Measurements from ENCODE around the gene CCL15. TPM values are rescaled to one million over a fixed set of nuclear protein-coding genes. Genes with fewer than 3 reads are reported as not detected.
"Not testable (repeated sequence)": the region's sequence is repeated elsewhere in the genome, so short reads cannot be mapped to it uniquely, and the experiment has no call there.

CCL15 gene
- total and polyA plus RNA-seq, 2 donors from 2014 or later: 0.82 to 22.2 TPM

DNA sequence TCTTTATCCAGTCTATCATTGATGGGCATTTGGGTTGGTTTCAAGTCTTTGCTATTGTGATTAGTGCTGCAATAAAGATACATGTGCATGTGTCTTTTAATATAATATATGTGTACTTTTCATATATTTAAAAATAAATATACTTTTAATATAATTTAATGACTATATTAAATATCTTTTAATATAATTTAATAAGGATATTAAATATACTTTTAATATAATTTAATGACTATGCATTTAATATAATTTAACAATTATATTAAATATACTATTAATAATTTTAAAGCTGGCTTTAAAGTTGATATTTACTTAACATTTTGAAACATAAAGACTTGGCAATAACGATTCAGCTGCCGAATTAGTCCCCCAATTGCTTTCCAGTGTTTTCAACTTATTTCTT, 15.2 kb upstream of the CCL15 start:
- H3K9ac ChIP-seq (ENCODE audit: low read length in 3 of 3): no peak overlapping the region
- H3K4me3 ChIP-seq (ENCODE audit: low read length in 3 of 3): no peak overlapping the region
- intact Hi-C loops (cut with DNase I): no loop called here
- TF ChIP-seq, protein P1, sequence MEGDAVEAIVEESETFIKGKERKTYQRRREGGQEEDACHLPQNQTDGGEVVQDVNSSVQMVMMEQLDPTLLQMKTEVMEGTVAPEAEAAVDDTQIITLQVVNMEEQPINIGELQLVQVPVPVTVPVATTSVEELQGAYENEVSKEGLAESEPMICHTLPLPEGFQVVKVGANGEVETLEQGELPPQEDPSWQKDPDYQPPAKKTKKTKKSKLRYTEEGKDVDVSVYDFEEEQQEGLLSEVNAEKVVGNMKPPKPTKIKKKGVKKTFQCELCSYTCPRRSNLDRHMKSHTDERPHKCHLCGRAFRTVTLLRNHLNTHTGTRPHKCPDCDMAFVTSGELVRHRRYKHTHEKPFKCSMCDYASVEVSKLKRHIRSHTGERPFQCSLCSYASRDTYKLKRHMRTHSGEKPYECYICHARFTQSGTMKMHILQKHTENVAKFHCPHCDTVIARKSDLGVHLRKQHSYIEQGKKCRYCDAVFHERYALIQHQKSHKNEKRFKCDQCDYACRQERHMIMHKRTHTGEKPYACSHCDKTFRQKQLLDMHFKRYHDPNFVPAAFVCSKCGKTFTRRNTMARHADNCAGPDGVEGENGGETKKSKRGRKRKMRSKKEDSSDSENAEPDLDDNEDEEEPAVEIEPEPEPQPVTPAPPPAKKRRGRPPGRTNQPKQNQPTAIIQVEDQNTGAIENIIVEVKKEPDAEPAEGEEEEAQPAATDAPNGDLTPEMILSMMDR (IDR thresholded peaks at IDR 0.05; ENCODE audit: borderline replicate concordance, extremely low read depth, insufficient read depth): no peak
- no peaks in the 10 kb centered on the region for H3K9me3 ChIP-seq (ENCODE audit: control insufficient read depth in 2 of 3, insufficient read depth in 1 of 3, low read length in 3 of 3)
- no peak for DNase-seq
- H3K36me3 ChIP-seq (ENCODE audit: control insufficient read depth in 2 of 3, insufficient read depth in 3 of 3, low read length in 3 of 3): no peaks in the 10 kb centered on the region
- no peak for FAIRE-seq
- H3K27me3 ChIP-seq (ENCODE audit: control insufficient read depth, insufficient read depth, low read length): no peaks in the 10 kb centered on the region
- H3K4me1 ChIP-seq (ENCODE audit: control insufficient read depth in 2 of 3, insufficient read depth in 2 of 3, low read depth in 1 of 3, low read length in 3 of 3): no peaks in the 10 kb centered on the region
- H3K27ac ChIP-seq (ENCODE audit: low read depth in 2 of 2, low read length in 2 of 2): no peak overlapping the region

DNA sequence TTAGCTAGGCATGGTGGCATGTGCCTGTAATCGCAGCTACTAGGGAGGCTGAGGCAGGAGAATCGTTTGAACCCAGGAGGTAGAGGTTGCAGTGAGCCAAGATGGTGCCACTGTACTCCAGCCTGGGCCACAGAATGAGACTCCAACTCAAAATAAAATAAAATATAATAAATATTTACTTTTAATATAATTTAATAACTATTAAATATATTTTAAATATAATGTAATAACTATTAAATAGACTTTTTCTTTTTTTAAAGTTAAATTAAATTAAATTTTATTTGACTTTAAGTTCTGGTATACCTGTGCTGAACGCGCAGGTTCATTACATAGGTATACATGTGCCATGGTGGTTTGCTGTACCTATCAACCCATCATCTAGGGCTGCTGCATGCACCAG, 14.5 kb upstream of the CCL15 start:
- intact Hi-C loops (cut with DNase I); H3K27me3 ChIP-seq (ENCODE audit: control insufficient read depth, insufficient read depth, low read length); H3K4me3 ChIP-seq (ENCODE audit: low read length in 3 of 3); H3K36me3 ChIP-seq (ENCODE audit: control insufficient read depth in 2 of 3, insufficient read depth in 3 of 3, low read length in 3 of 3); H3K4me1 ChIP-seq (ENCODE audit: control insufficient read depth in 2 of 3, insufficient read depth in 2 of 3, low read depth in 1 of 3, low read length in 3 of 3); H3K9ac ChIP-seq (ENCODE audit: low read length in 3 of 3); H3K27ac ChIP-seq (ENCODE audit: low read depth in 2 of 2, low read length in 2 of 2); H3K9me3 ChIP-seq (ENCODE audit: control insufficient read depth in 2 of 3, insufficient read depth in 1 of 3, low read length in 3 of 3); DNase-seq; FAIRE-seq: not testable (repeated sequence)

DNA sequence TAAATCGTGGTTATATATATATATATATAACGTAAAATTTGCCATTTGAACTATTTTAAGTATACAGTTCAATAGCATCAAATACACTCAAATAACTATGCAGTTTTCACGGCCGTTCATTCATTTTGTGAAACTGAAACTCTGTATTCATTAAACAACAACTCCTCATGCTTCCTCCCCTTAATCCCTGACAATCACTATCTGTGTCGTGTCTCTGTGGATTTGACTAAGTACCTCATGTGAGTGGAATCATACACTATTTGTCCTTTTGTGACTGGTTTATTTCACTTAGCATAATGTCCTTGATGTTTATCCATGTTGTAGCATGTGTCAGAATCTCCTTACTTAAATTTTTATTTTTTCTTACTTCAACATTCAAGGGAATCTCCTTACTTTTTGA, 13.6 kb upstream of the CCL15 start:
- Histone ChIP-seq H3K27ac (ENCODE audit: low read depth in 2 of 2, low read length in 2 of 2) (no peak overlapping the region), H3K4me3 (ENCODE audit: low read length in 3 of 3) (no peak overlapping the region), H3K36me3 (ENCODE audit: control insufficient read depth in 2 of 3, insufficient read depth in 3 of 3, low read length in 3 of 3) (no peaks in the 10 kb centered on the region), H3K9ac (ENCODE audit: low read length in 3 of 3) (no peak overlapping the region), H3K27me3 (ENCODE audit: control insufficient read depth, insufficient read depth, low read length) (no peaks in the 10 kb centered on the region), H3K9me3 (ENCODE audit: control insufficient read depth in 2 of 3, insufficient read depth in 1 of 3, low read length in 3 of 3) (no peaks in the 10 kb centered on the region), H3K4me1 (ENCODE audit: control insufficient read depth in 2 of 3, insufficient read depth in 2 of 3, low read depth in 1 of 3, low read length in 3 of 3) (no peaks in the 10 kb centered on the region)
- DNase-seq: no peak
- intact Hi-C loops (cut with DNase I): no loop called here
- TF ChIP-seq, protein P1 (IDR thresholded peaks at IDR 0.05; ENCODE audit: borderline replicate concordance, extremely low read depth, insufficient read depth): no peak
- FAIRE-seq: no peak

DNA sequence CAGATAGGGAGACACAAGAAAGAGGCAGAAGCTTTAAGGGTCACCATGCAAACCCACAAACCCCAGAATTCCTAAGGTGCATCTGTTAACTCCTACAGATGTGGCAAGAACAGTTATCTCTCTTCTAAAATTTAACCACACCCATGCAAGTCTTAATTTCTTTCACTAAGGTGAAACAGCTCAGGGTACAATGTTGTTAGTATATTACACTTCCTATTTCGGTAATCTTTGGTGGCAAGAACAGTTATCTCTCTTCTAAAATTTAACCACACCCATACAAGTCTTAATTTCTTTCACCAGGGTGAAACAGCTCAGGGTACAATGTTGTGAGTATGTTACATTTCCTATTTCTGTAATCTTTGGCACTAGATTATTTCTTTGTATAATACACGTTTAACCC, 9.8 kb upstream of the CCL15 start:
- H3K4me3 ChIP-seq (ENCODE audit: low read length in 3 of 3): no peak overlapping the region
- no peaks in the 10 kb centered on the region for H3K27me3 ChIP-seq (ENCODE audit: control insufficient read depth, insufficient read depth, low read length)
- FAIRE-seq (no peak), DNase-seq (no peak)
- H3K27ac ChIP-seq (ENCODE audit: low read depth in 2 of 2, low read length in 2 of 2): no peak overlapping the region
- TF ChIP-seq, protein P1 (IDR thresholded peaks at IDR 0.05; ENCODE audit: borderline replicate concordance, extremely low read depth, insufficient read depth): no peak
- intact Hi-C loops (cut with DNase I): no loop called here
- no peak overlapping the region for H3K9ac ChIP-seq (ENCODE audit: low read length in 3 of 3)
- no peaks in the 10 kb centered on the region for H3K4me1 ChIP-seq (ENCODE audit: control insufficient read depth in 2 of 3, insufficient read depth in 2 of 3, low read depth in 1 of 3, low read length in 3 of 3)
- H3K36me3 ChIP-seq (ENCODE audit: control insufficient read depth in 2 of 3, insufficient read depth in 3 of 3, low read length in 3 of 3): no peaks in the 10 kb centered on the region
- peaks cover 0 to 5% (median 0%) of the 10 kb centered on the region in 3 donors for H3K9me3 ChIP-seq (ENCODE audit: control insufficient read depth in 2 of 3, insufficient read depth in 1 of 3, low read length in 3 of 3)

Data from kidney (tissue), 14 donors.